Activated CD8-positive, alpha-beta memory T cell treated with anti-CD3 and anti-CD28 coated beads for 4 hours (primary cell): Measurements from ENCODE around the gene SLC2A13.
"Not testable (repeated sequence)": the region's sequence is repeated elsewhere in the genome, so short reads cannot be mapped to it uniquely, and the experiment has no call there.

Experiments used
- DNase-seq, 2 donors: peaks; one replicate each; pipeline ENCODE4 v3.0.0-alpha.2; 2020; ENCODE audit warnings: low read depth in 2 of 2

The SLC2A13 gene

DNA sequence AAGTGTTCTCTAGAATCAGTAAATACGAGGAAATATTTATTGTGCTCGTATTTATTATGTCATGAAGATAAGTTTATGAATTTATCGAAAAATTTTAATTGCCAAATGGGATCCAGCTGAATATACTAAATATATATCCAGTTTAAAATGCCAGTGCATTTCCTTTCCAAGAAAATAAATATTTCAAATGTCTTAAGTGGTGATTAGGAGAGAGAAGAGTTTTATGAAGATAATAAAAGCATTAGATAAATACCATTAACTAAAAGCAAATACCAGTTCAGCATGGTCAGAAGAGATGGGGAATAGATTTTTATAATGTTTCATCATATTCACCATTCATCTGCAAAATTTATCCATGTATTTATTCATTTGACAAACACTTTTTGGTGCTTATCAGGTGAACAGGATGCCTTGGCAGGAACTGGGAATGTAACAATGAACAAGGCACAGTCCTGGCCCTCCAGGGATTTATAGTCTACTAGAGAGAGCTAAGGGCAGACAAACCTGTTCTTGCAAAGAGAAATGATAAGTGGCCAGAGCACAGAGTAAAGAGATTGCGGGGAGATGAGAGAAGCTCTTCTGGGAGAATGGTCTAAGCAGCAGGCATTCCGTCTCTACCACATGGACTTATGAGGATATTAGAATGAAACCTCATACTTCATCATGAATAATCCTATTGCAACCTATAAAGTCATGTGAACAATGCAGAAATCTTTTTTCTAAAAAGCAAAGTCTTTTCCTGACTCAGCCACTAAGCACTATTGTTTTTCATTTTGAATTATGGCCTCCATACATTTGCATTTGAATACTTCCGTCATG lies 342.6 kb downstream of the SLC2A13 start:
- no peak for DNase-seq

DNA sequence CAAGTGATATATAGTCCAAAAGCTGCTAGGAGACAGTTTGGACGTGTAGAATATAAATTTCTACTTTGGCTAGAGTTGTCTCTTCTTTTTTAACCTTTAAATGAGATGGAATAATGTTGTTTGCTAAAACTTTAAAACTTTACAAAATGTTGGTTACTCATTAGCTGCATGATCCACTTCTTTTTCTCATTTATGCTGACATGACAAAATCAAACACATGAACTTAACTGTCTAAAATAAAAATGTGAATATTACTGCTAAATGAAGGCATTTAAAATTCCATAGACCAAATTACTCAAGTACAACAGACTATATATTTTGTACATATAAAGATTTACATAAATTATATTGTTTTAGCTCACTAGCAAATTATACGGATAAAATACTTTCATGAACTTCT lies 350.4 kb downstream of the SLC2A13 start:
- DNase-seq = no peak

DNA sequence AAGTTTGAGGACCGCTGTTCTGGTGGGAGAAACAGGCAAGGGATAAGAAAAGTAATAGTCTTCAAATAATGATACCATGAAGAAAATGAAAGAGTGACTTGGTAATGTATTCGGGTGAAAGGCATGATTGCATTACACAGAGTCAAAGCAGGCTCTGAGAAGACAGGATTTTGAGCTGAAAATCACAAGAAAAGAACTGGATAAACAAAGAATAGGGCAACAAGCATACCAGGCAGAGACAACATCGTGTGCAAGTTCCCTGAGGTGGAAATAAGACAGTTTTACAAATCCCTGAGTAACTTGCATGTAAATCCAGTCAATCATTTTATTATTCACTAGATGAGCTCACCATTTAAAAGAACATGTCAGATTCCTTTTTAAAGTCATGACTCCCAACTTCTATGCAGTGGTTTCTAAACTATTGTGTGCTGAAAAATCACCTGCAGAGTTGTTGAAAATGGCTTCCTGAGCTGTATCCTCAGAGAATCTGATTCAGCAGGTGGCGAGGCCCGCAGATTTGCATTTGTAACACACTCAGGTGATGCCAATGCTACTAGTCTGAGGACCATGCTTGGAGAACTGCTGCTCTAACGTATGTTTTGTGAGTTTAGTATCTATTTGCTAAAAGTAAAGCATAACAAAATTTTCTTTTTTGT lies 353.3 kb downstream of the SLC2A13 start:
- no peak for DNase-seq

DNA sequence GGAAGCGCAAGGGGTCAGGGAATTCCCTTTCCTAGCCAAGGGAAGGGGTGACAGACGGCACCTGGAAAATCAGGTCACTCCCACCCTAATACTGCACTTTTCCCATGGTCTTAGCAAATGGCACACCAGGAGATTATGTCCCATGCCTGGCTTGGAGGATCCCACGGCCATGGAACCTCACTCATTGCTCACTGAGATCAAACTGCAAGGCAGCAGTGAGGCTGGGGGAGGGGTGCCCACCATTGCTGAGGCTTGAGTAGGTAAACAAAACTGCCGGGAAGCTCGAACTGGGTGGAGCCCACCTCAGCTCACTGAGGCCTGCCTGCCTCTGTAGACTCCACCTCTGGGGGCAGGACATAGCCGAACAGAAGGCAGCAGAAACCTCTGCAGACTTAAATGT lies 359.7 kb downstream of the SLC2A13 start:
- DNase-seq = not testable (repeated sequence)

DNA sequence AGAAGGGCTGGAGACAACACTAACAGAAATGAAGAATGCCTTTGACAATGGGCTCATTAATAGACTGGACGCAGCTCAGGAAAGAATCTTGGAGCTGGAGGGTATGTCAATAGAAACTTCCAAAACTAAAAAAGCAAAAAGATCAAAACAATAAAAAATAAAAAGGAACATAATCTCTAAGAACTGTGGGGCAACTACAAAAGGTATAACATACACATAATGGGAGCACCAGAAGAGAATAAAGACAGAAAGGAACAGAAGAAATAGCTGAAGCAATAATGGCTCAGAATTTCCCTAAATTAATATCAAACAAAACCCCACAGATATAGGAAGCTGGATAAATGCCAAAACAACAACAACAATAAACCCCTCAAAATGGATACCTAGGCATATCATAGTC lies 362.2 kb downstream of the SLC2A13 start:
- no peak for DNase-seq

DNA sequence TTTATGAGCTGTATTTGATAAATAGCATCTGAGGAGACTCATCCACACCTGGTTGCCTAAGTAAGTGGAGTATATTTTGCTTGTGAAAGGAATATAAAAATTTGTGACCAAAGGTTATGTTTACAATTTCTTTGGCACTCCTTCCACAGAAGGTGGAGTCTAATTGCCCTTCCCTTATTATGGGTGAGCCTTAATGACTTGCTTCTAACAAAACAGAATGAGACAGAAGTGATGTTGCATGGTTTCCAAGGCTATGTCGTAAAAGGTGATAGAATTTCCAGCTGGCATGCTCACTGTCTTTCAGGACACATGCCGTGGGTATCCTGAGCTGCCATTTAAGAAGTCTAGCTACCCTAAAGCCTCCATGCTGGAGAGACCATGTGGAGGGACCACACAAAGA lies 369.5 kb downstream of the SLC2A13 start:
- DNase-seq = no peak

DNA sequence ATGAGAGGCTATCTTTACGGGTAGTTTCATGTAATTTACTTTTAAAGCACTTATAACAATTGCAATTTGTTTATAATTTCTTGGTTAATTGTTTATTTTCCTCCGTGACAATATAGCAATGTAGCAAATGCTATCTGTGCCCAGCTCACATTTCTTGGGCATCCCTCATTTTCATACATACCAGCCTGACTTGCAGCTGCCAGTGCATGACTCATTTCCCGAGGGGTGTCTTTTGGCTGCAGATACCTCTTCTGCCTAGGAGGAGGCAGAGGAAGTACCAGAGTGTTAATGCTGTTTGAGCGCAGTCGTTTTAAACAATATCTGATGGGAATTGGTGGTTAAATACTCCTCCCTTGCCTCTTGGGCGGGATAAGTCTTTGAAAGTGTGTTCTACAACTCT lies 382.1 kb downstream of the SLC2A13 start:
- no peak for DNase-seq

DNA sequence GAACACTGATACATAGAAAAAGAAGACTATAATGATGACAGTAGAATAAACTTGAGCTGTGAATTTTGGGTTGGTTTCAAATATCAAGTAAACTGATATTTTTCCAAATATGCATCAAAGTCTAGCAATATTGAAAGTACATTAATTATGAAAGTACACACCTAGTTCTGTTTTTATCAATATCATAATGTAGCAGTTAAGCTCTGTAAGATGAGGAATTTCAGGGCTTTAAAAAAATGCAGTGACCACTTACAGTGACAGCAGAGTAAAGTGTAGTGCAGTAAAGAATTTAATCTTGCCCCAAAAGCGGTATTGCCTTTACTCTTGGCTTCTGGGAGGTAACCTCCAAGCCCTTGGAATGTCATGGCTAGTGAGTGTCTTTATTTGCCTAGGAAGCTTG lies 383.4 kb downstream of the SLC2A13 start:
- DNase-seq = no peak

DNA sequence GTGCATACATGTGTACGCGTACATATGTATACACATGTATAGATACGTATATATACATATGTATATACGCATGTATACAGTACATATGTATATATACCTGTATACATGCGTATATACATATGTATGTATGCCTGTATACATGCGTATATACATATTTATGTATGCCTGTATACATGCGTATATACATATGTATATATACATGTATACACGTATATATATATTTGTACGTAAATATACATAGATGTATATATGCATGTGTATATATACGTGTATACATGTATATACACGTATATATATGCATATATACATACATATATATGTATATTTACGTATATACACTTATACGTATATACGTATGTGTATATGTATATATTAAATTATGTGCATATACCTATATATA lies 392.3 kb downstream of the SLC2A13 start:
- no peak for DNase-seq

DNA sequence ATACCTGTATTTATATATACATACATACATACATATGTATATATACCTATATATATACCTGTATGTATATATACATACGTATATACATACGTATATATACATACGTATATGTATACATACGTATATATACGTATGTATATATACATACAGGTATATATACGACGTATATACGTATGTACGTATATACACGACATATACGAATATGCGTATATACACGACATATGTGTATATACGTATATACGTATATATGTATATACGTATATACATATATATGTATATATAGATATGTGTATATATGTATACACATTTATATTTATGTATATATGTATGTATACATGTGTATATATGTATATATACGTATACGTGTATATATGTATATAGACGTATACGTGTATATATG lies 393.5 kb downstream of the SLC2A13 start:
- DNase-seq = no peak
